ENCODE results near the gene DOCK4. TPM values are rescaled to one million over a fixed set of nuclear protein-coding genes. Genes with fewer than 3 reads are reported as not detected.

DOCK4 gene
- total and polyA plus RNA-seq, 10 of the 15 experiments (the other 5 are each of a cell fraction or from before 2014, with no cell fraction given): 0.03 to 0.73 (median 0.38) TPM

GRCh38 chr7:112105584-112106530 is 100.3 kb downstream of the DOCK4 start:
- H3K9ac ChIP-seq (ENCODE audit: control insufficient read depth, insufficient read depth, low read length): no peak overlapping the region
- RAD21 ChIA-PET (ENCODE audit: unreplicated experiment): no interaction called here
- FAIRE-seq: no peak
- no peaks in the 10 kb centered on the region for H3K36me3 ChIP-seq (ENCODE audit: control insufficient read depth in 2 of 2, insufficient read depth in 2 of 2, low read length in 1 of 2)
- no peak overlapping the region for H3K27ac ChIP-seq (ENCODE audit: control insufficient read depth, insufficient read depth)
- SMC1A ChIA-PET (ENCODE audit: uncharacterized antibody, unreplicated experiment): no interaction called here
- H2AFZ ChIP-seq (ENCODE audit: control insufficient read depth, low read depth, low read length): no peak overlapping the region
- POLR2A ChIA-PET: no interaction called here
- H4K20me1 ChIP-seq (ENCODE audit: control insufficient read depth, insufficient read depth): no peaks in the 10 kb centered on the region
- CTCF ChIA-PET: no interaction called here
- in situ Hi-C loops (cut with MboI) (no loop called here), intact Hi-C loops (cut with micrococcal nuclease; ENCODE audit: unreplicated experiment) (no loop called here)
- BruUV-seq (replicated peaks): no TSS peak
- no peaks in the 10 kb centered on the region for H3K9me3 ChIP-seq (replicated peaks; ENCODE audit: control insufficient read depth, insufficient read depth, low read length)
- H3K4me3 ChIP-seq: no peak overlapping the region
- no peak for ATAC-seq
- no peak overlapping the region for H3K4me2 ChIP-seq (ENCODE audit: control insufficient read depth, insufficient read depth)
- no peak for DNase-seq (ENCODE audit: low read depth, low spot score)
- 75% methylated on average over 6 of the region's 8 CpGs for WGBS (ENCODE audit: insufficient coverage, insufficient replicate concordance, low lambda C conversion rate, missing lambda C conversion rate)
- H3K4me1 ChIP-seq (ENCODE audit: control insufficient read depth, insufficient read depth, low read length): no peaks in the 10 kb centered on the region
- no peaks in the 10 kb centered on the region for H3K27me3 ChIP-seq (replicated peaks in 1 of 2; ENCODE audit: control insufficient read depth in 2 of 2, insufficient read depth in 2 of 2, low read length in 1 of 2)
- no peaks in the 10 kb centered on the region for H3K79me2 ChIP-seq (ENCODE audit: control insufficient read depth, insufficient read depth, low read length)
- TF ChIP-seq ZBTB4 (CRISPR knock-in tag; IDR thresholded peaks at IDR 0.05) (no peak), BMI1 (IDR thresholded peaks at IDR 0.05; ENCODE audit: borderline replicate concordance) (no peak), WRNIP1 (IDR thresholded peaks at IDR 0.05; ENCODE audit: borderline replicate concordance, low read depth, low read length) (no peak), ESRRA (IDR thresholded peaks at IDR 0.05; ENCODE audit: low read length) (no peak), SIX5 (IDR thresholded peaks at IDR 0.05; ENCODE audit: low read depth, low read length, severe bottlenecking) (no peak), EGR1 (IDR thresholded peaks at IDR 0.05; ENCODE audit: borderline replicate concordance in 1 of 2, low read depth in 2 of 2, low read length in 2 of 2) (no peak), IKZF2 (IDR thresholded peaks at IDR 0.05) (no peak), MLLT1 (IDR thresholded peaks at IDR 0.05) (no peak), HDAC2 (IDR thresholded peaks at IDR 0.05) (no peak), RBBP5 (conservative IDR thresholded peaks at IDR 0.05) (no peak), IRF5 (IDR thresholded peaks at IDR 0.05; ENCODE audit: borderline replicate concordance) (no peak), LARP7 (IDR thresholded peaks at IDR 0.05) (no peak), MTA3 (IDR thresholded peaks at IDR 0.05; ENCODE audit: borderline replicate concordance, low read length) (no peak), SMARCA5 (IDR thresholded peaks at IDR 0.05) (no peak), YBX1 (IDR thresholded peaks at IDR 0.05) (no peak), RB1 (IDR thresholded peaks at IDR 0.05; ENCODE audit: borderline replicate concordance) (no peak), ZNF24 (IDR thresholded peaks at IDR 0.05) (no peak), MYB (IDR thresholded peaks at IDR 0.05; ENCODE audit: borderline replicate concordance, low read depth, low read length) (no peak), CREB1 (IDR thresholded peaks at IDR 0.05; ENCODE audit: low read depth) (no peak)
